ENCODE results near the gene VSTM2L. TPM values are rescaled to one million over a fixed set of nuclear protein-coding genes. Genes with fewer than 3 reads are reported as not detected.
A peak's percentile ranks its signal among the peaks of the same experiment; 100 is the strongest.

VSTM2L gene
- total and polyA plus RNA-seq, 3 donors from 2014 or later, result 7.3 to 74.7 (median 40.2) TPM

- no peak overlapping the region for H3K27ac ChIP-seq
- H3K9me3 ChIP-seq, result no peaks in the 10 kb centered on the region
- H3K4me3 ChIP-seq, result no peak overlapping the region
- no peak for TF ChIP-seq POLR2A (IDR thresholded peaks at IDR 0.05)
- TF ChIP-seq, protein P1, sequence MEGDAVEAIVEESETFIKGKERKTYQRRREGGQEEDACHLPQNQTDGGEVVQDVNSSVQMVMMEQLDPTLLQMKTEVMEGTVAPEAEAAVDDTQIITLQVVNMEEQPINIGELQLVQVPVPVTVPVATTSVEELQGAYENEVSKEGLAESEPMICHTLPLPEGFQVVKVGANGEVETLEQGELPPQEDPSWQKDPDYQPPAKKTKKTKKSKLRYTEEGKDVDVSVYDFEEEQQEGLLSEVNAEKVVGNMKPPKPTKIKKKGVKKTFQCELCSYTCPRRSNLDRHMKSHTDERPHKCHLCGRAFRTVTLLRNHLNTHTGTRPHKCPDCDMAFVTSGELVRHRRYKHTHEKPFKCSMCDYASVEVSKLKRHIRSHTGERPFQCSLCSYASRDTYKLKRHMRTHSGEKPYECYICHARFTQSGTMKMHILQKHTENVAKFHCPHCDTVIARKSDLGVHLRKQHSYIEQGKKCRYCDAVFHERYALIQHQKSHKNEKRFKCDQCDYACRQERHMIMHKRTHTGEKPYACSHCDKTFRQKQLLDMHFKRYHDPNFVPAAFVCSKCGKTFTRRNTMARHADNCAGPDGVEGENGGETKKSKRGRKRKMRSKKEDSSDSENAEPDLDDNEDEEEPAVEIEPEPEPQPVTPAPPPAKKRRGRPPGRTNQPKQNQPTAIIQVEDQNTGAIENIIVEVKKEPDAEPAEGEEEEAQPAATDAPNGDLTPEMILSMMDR (IDR thresholded peaks at IDR 0.05), result no peak
- no peaks in the 10 kb centered on the region for H3K36me3 ChIP-seq (ENCODE audit: low read depth, missing control alignments)
- H3K27me3 ChIP-seq, result no peaks in the 10 kb centered on the region
- WGBS, 2 donors, result 89 to 91% methylated on average over 15 of the region's 15 CpGs
- intact Hi-C loops (cut with DNase I; ENCODE audit: low total_unique reads), result no loop called here
- no peak for DNase-seq
- H3K4me1 ChIP-seq, result no peaks in the 10 kb centered on the region
These were observed 31.1 kb downstream of the VSTM2L start for GRCh38 chr20:37933786-37934633.

DNA sequence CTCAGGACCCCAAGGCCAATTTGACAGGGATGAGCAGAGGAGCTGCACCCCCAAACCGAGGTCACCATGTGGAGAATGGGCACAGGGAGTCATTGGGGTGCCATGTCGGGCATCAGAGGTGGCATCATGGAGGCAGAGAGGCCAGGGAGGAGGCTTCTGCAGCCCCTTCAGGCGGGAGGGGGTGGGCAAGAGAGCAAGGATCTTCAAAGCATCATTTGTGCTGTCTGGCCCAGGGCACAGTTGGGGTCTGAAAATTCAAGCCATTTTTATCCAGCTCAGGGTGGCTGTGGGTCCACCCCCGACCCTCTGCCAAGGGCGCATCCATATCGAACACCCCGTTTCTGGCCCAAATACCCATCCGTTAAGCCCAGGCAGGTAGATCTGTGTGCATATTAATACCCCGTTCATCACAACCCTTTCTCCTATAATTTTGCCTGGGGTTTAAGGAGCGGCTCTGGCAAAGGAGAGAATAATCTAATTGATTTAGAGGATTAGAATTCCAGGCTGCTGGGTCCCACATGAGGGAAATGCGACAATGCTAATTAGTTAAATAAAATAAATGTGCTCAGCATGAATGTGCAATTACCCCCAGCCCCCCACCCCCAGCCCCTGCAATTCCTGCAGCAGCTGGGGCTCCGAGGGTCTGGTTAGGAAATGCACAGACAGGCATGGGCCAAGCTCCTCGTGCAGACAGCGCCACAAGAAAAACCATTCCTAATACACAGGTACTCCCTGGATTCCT, 31.9 kb downstream of the VSTM2L start:
- Histone ChIP-seq H3K36me3 (ENCODE audit: low read depth, missing control alignments) (no peaks in the 10 kb centered on the region), H3K27me3 (no peaks in the 10 kb centered on the region), H3K27ac (no peak overlapping the region), H3K4me3 (no peak overlapping the region), H3K9me3 (no peaks in the 10 kb centered on the region), H3K4me1 (no peaks in the 10 kb centered on the region)
- intact Hi-C loops (cut with DNase I; ENCODE audit: low total_unique reads), result no loop called here
- DNase-seq, result no peak
- 78 to 90% methylated on average over 13 to 14 of the region's 14 CpGs for WGBS, 2 donors
- no peak for TF ChIP-seq POLR2A (IDR thresholded peaks at IDR 0.05)
- TF ChIP-seq, protein P1 (IDR thresholded peaks at IDR 0.05), result no peak

DNA sequence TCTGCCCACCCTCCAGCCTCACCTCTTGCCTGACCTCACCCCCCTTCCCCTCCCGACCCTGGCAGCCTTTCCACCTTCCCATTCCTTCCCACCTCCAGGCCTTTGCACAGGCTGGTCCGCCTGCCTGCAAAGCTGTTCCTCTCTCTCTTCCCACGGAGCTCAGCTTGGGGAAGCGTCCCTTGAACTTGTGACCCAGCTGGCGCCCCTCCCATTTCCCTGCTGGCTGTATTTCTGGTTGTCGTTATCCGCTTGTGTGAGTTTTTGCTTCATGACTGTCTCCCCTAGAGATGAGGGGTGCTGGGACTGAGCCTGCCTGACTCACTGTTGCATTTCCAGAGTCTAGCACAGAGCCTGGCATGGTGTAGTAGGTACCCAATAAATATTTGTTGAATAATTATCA, 32.5 kb downstream of the VSTM2L start:
- Histone ChIP-seq H3K36me3 (ENCODE audit: low read depth, missing control alignments) (no peaks in the 10 kb centered on the region), H3K27ac (no peak overlapping the region), H3K9me3 (no peaks in the 10 kb centered on the region), H3K4me1 (no peaks in the 10 kb centered on the region), H3K27me3 (no peaks in the 10 kb centered on the region), H3K4me3 (no peak overlapping the region)
- peak; percentile 38 for DNase-seq
- TF ChIP-seq POLR2A (IDR thresholded peaks at IDR 0.05), result no peak
- TF ChIP-seq, protein P1 (IDR thresholded peaks at IDR 0.05), result no peak
- WGBS, 2 donors, result 51% methylated on average over 7 of the region's 7 CpGs
- intact Hi-C loops (cut with DNase I; ENCODE audit: low total_unique reads), result no loop called here

DNA sequence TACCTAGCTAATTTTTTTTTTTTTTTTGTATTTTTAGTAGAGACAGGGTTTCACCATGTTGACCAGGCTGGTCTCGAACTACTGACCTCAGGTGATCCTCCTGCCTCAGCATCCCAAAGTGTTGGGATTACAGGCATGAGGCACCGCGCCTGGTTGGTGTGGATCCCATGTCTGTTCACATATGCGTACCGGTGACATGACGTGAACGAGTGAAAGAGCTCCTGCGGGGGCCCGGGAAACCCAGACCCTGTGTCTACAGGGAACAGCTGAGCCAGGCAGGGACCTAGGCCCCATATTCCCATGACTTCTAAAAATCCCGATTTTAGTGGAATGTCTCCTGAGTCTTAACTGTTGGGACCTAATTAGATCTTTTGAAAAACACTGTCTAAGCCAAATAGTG, 33.1 kb downstream of the VSTM2L start:
- Histone ChIP-seq H3K27ac (no peak overlapping the region), H3K9me3 (no peaks in the 10 kb centered on the region), H3K36me3 (ENCODE audit: low read depth, missing control alignments) (no peaks in the 10 kb centered on the region), H3K4me1 (no peaks in the 10 kb centered on the region), H3K4me3 (no peak overlapping the region), H3K27me3 (no peaks in the 10 kb centered on the region)
- intact Hi-C loops (cut with DNase I; ENCODE audit: low total_unique reads), result no loop called here
- no peak for DNase-seq
- WGBS, 2 donors, result 88 to 89% methylated on average over 9 to 10 of the region's 10 CpGs
- no peak for TF ChIP-seq POLR2A (IDR thresholded peaks at IDR 0.05)
- TF ChIP-seq, protein P1 (IDR thresholded peaks at IDR 0.05), result no peak

Measured in testis (tissue), 3 donors.